ENCODE data around the gene INSYN2A. TPM values are rescaled to one million over a fixed set of nuclear protein-coding genes. Genes with fewer than 3 reads are reported as not detected.

INSYN2A gene
- total RNA-seq, 1 experiment from 2014 or later = not detected

- no peak overlapping the region for H3K4me3 ChIP-seq (ENCODE audit: low read depth, low read length, poor library complexity, severe bottlenecking)
- POLR2A ChIA-PET (ENCODE audit: low non-redundant PET) = no interaction called here
- no peak overlapping the region for H3K27ac ChIP-seq (ENCODE audit: low read depth, low read length, poor library complexity, severe bottlenecking)
- H3K27me3 ChIP-seq (replicated peaks; ENCODE audit: insufficient read depth, low read depth, low read length, poor library complexity) = no peaks in the 10 kb centered on the region
- intact Hi-C loops (cut with micrococcal nuclease; ENCODE audit: unreplicated experiment) = no loop called here
- no peaks in the 10 kb centered on the region for H3K9me3 ChIP-seq (ENCODE audit: low read depth, low read length, poor library complexity, severe bottlenecking)
- CTCF ChIA-PET = no interaction called here
- DNase-seq (ENCODE audit: low spot score) = no peak
- H3K36me3 ChIP-seq (ENCODE audit: insufficient read depth, low read length, poor library complexity, severe bottlenecking) = no peaks in the 10 kb centered on the region
- TF ChIP-seq EZH2 (IDR thresholded peaks at IDR 0.05; ENCODE audit: borderline replicate concordance, low read depth, low read length, poor library complexity, severe bottlenecking) (no peak), CTCF (conservative IDR thresholded peaks at IDR 0.05; ENCODE audit: low read depth, low read length) (no peak)
- H3K4me1 ChIP-seq (ENCODE audit: insufficient read depth, low read length, poor library complexity, severe bottlenecking) = peaks cover 11% of the 10 kb centered on the region
- no TSS peak for BruUV-seq (replicated peaks)
These were observed 34.9 kb downstream of the INSYN2A start for GRCh38 chr10:127161482-127161881.

- intact Hi-C loops (cut with micrococcal nuclease; ENCODE audit: unreplicated experiment) = no loop called here
- H3K4me1 ChIP-seq (ENCODE audit: insufficient read depth, low read length, poor library complexity, severe bottlenecking) = peaks cover 11% of the 10 kb centered on the region
- ChIA-PET CTCF (no interaction called here), POLR2A (ENCODE audit: low non-redundant PET) (no interaction called here)
- no peak overlapping the region for H3K27ac ChIP-seq (ENCODE audit: low read depth, low read length, poor library complexity, severe bottlenecking)
- no peaks in the 10 kb centered on the region for H3K36me3 ChIP-seq (ENCODE audit: insufficient read depth, low read length, poor library complexity, severe bottlenecking)
- no peak for TF ChIP-seq CTCF (conservative IDR thresholded peaks at IDR 0.05; ENCODE audit: low read depth, low read length)
- TF ChIP-seq EZH2 (IDR thresholded peaks at IDR 0.05; ENCODE audit: borderline replicate concordance, low read depth, low read length, poor library complexity, severe bottlenecking) = no peak
- no peak overlapping the region for H3K4me3 ChIP-seq (ENCODE audit: low read depth, low read length, poor library complexity, severe bottlenecking)
- no peaks in the 10 kb centered on the region for H3K27me3 ChIP-seq (replicated peaks; ENCODE audit: insufficient read depth, low read depth, low read length, poor library complexity)
- H3K9me3 ChIP-seq (ENCODE audit: low read depth, low read length, poor library complexity, severe bottlenecking) = no peaks in the 10 kb centered on the region
- DNase-seq (ENCODE audit: low spot score) = no peak
- BruUV-seq (replicated peaks) = no TSS peak
These were observed 36.6 kb downstream of the INSYN2A start for GRCh38 chr10:127159648-127160245.

- ChIA-PET POLR2A (ENCODE audit: low non-redundant PET) (no interaction called here), CTCF (no interaction called here)
- Histone ChIP-seq H3K36me3 (ENCODE audit: insufficient read depth, low read length, poor library complexity, severe bottlenecking) (no peaks in the 10 kb centered on the region), H3K4me3 (ENCODE audit: low read depth, low read length, poor library complexity, severe bottlenecking) (no peak overlapping the region), H3K9me3 (ENCODE audit: low read depth, low read length, poor library complexity, severe bottlenecking) (no peaks in the 10 kb centered on the region), H3K27ac (ENCODE audit: low read depth, low read length, poor library complexity, severe bottlenecking) (no peak overlapping the region), H3K4me1 (ENCODE audit: insufficient read depth, low read length, poor library complexity, severe bottlenecking) (peaks cover 11% of the 10 kb centered on the region), H3K27me3 (replicated peaks; ENCODE audit: insufficient read depth, low read depth, low read length, poor library complexity) (no peaks in the 10 kb centered on the region)
- no peak for TF ChIP-seq CTCF (conservative IDR thresholded peaks at IDR 0.05; ENCODE audit: low read depth, low read length)
- no peak for TF ChIP-seq EZH2 (IDR thresholded peaks at IDR 0.05; ENCODE audit: borderline replicate concordance, low read depth, low read length, poor library complexity, severe bottlenecking)
- intact Hi-C loops (cut with micrococcal nuclease; ENCODE audit: unreplicated experiment) = no loop called here
- BruUV-seq (replicated peaks) = no TSS peak
- no peak for DNase-seq (ENCODE audit: low spot score)
These were observed 37.7 kb downstream of the INSYN2A start for GRCh38 chr10:127158662-127159061.
